ENCODE measurements around the gene ZNF22. TPM values are rescaled to one million over a fixed set of nuclear protein-coding genes. Genes with fewer than 3 reads are reported as not detected.
A peak's percentile ranks its signal among the peaks of the same experiment; 100 is the strongest.

ZNF22 gene
- total RNA-seq, 1 experiment from 2014 or later: 13.5 TPM

DNA sequence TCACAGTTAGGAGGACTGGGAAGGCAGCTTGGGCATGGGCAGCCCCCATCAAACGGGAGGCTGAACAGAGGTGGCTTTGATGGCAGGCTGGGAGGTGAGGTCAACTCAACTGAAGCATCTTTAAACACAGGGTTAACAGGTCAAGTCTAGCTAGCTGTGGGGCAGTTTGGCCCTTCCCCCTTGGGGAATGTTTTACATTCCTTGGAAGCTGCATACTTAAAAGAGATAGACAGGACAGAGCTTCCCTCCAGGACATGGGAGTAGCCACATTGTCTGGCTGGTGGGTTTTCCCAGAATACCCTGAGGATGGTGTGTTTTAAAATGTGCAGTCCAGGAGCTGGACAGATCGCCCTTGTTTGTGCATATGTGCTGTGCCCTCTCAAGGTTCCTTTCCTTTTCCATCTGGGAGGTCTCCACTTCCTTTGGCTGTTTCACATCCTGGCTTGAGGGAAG is 47.9 kb upstream of the ZNF22 start:
- RAD21 ChIA-PET (ENCODE audit: low non-redundant PET in 1 of 2, low total read pairs in 2 of 2, uncharacterized antibody in 2 of 2, unreplicated experiment in 2 of 2): interaction anchor here in 1 of 2 experiments (0.6 kb wide), 1 partner anchor 23 kb away, joined by 3 read pairs; no protein-coding TSS in a partner anchor
- POLR2A ChIA-PET: no interaction called here
- intact Hi-C loops (cut with micrococcal nuclease): no loop called here
- H3K27me3 ChIP-seq (ENCODE audit: insufficient read depth, low read length): no peaks in the 10 kb centered on the region
- H3K4me1 ChIP-seq (ENCODE audit: control insufficient read depth in 1 of 2, insufficient read depth in 2 of 2, low read length in 2 of 2): no peaks in the 10 kb centered on the region
- no peak for DNase-seq (ENCODE audit: low read depth, low spot score)
- no peak overlapping the region for H3K9ac ChIP-seq (ENCODE audit: low read length)
- H3K9me3 ChIP-seq (ENCODE audit: control insufficient read depth in 1 of 2, insufficient read depth in 1 of 2, low read depth in 1 of 2, low read length in 2 of 2): no peaks in the 10 kb centered on the region
- H2AFZ ChIP-seq (ENCODE audit: low read depth, low read length, poor library complexity, severe bottlenecking): no peak overlapping the region
- CTCF ChIA-PET: no interaction called here
- H3K9me2 ChIP-seq (ENCODE audit: insufficient read depth): no peaks in the 10 kb centered on the region
- no peaks in the 10 kb centered on the region for H4K20me1 ChIP-seq (ENCODE audit: insufficient read depth)
- H3K79me2 ChIP-seq (ENCODE audit: insufficient read depth, low read length): no peaks in the 10 kb centered on the region
- ATAC-seq: 0 out of 2 replicates have a peak, but pooled peaks have one; percentile 22
- BruUV-seq (replicated peaks): no TSS peak
- no peak for TF ChIP-seq ZNF274 (IDR thresholded peaks at IDR 0.05; ENCODE audit: low read depth, low read length)
- no peak for TF ChIP-seq SIN3A (IDR thresholded peaks at IDR 0.05; ENCODE audit: low read depth)
- TF ChIP-seq, protein P1, sequence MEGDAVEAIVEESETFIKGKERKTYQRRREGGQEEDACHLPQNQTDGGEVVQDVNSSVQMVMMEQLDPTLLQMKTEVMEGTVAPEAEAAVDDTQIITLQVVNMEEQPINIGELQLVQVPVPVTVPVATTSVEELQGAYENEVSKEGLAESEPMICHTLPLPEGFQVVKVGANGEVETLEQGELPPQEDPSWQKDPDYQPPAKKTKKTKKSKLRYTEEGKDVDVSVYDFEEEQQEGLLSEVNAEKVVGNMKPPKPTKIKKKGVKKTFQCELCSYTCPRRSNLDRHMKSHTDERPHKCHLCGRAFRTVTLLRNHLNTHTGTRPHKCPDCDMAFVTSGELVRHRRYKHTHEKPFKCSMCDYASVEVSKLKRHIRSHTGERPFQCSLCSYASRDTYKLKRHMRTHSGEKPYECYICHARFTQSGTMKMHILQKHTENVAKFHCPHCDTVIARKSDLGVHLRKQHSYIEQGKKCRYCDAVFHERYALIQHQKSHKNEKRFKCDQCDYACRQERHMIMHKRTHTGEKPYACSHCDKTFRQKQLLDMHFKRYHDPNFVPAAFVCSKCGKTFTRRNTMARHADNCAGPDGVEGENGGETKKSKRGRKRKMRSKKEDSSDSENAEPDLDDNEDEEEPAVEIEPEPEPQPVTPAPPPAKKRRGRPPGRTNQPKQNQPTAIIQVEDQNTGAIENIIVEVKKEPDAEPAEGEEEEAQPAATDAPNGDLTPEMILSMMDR (IDR thresholded peaks at IDR 0.05 in 2 of 3, conservative IDR thresholded peaks at IDR 0.05 in 1 of 3; ENCODE audit: borderline replicate concordance in 1 of 3, insufficient read depth in 1 of 3, low read depth in 2 of 3, low read length in 2 of 3): no peak
- TF ChIP-seq, protein P2, sequence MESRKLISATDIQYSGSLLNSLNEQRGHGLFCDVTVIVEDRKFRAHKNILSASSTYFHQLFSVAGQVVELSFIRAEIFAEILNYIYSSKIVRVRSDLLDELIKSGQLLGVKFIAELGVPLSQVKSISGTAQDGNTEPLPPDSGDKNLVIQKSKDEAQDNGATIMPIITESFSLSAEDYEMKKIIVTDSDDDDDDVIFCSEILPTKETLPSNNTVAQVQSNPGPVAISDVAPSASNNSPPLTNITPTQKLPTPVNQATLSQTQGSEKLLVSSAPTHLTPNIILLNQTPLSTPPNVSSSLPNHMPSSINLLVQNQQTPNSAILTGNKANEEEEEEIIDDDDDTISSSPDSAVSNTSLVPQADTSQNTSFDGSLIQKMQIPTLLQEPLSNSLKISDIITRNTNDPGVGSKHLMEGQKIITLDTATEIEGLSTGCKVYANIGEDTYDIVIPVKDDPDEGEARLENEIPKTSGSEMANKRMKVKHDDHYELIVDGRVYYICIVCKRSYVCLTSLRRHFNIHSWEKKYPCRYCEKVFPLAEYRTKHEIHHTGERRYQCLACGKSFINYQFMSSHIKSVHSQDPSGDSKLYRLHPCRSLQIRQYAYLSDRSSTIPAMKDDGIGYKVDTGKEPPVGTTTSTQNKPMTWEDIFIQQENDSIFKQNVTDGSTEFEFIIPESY (IDR thresholded peaks at IDR 0.05; ENCODE audit: extremely low read depth, insufficient replicate concordance, low read length): no peak
- no peak for TF ChIP-seq FOSL1 (IDR thresholded peaks at IDR 0.05; ENCODE audit: low read depth)
- TF ChIP-seq REST (IDR thresholded peaks at IDR 0.05; ENCODE audit: low read depth): no peak
- no peak for TF ChIP-seq CEBPB (IDR thresholded peaks at IDR 0.05; ENCODE audit: low read depth)
- H3K4me3 ChIP-seq (replicated peaks in 1 of 2; ENCODE audit: low read depth in 1 of 2, low read length in 2 of 2): no peak overlapping the region
- no peak overlapping the region for H3K4me2 ChIP-seq (ENCODE audit: low read length)
- H3K36me3 ChIP-seq (ENCODE audit: control insufficient read depth in 1 of 2, insufficient read depth in 2 of 2, low read length in 2 of 2): no peaks in the 10 kb centered on the region
- H3K27ac ChIP-seq (ENCODE audit: low read depth, low read length): no peak overlapping the region
